Measurements from ENCODE around the gene STON2. TPM values are rescaled to one million over a fixed set of nuclear protein-coding genes. Genes with fewer than 3 reads are reported as not detected.
"Not testable (repeated sequence)": the region's sequence is repeated elsewhere in the genome, so short reads cannot be mapped to it uniquely, and the experiment has no call there.

Gene STON2
- total and polyA plus RNA-seq, 9 donors = 4.8 to 28.7 (median 17.3) TPM

GRCh38 chr14:81382517-81383225, 17.5 kb downstream of the STON2 start:
- no peaks in the 10 kb centered on the region for H3K27me3 ChIP-seq
- intact Hi-C loops (cut with DNase I) = no loop called here
- H3K27ac ChIP-seq = no peak overlapping the region
- no peaks in the 10 kb centered on the region for H3K4me1 ChIP-seq (ENCODE audit: insufficient read depth)
- TF ChIP-seq POLR2A (IDR thresholded peaks at IDR 0.05) (no peak), CTCF (IDR thresholded peaks at IDR 0.05) (no peak), EP300 (IDR thresholded peaks at IDR 0.05) (no peak)
- no peak overlapping the region for H3K4me3 ChIP-seq
- H3K36me3 ChIP-seq = no peaks in the 10 kb centered on the region
- no peak for DNase-seq
- WGBS, 3 donors = 54 to 68% (median 66%) methylated on average over 8 of the region's 8 CpGs
- no peaks in the 10 kb centered on the region for H3K9me3 ChIP-seq

- H3K4me3 ChIP-seq; H3K27me3 ChIP-seq; H3K4me1 ChIP-seq (ENCODE audit: insufficient read depth); H3K9me3 ChIP-seq; H3K27ac ChIP-seq; DNase-seq; H3K36me3 ChIP-seq; intact Hi-C loops (cut with DNase I): not testable (repeated sequence)
- WGBS, 3 donors = 49 to 73% (median 72%) methylated on average over 2 of the region's 2 CpGs
These were observed 20.1 kb downstream of the STON2 start for GRCh38 chr14:81380009-81380408.

GRCh38 chr14:81371802-81372201, 28.3 kb downstream of the STON2 start:
- TF ChIP-seq EP300 (IDR thresholded peaks at IDR 0.05) (no peak), CTCF (IDR thresholded peaks at IDR 0.05) (no peak), POLR2A (IDR thresholded peaks at IDR 0.05) (no peak)
- Histone ChIP-seq H3K27me3 (no peaks in the 10 kb centered on the region), H3K36me3 (no peaks in the 10 kb centered on the region), H3K9me3 (no peaks in the 10 kb centered on the region), H3K27ac (no peak overlapping the region), H3K4me1 (ENCODE audit: insufficient read depth) (no peaks in the 10 kb centered on the region), H3K4me3 (no peak overlapping the region)
- DNase-seq = no peak
- WGBS, 3 donors = 95 to 100% (median 97%) methylated on average over 1 of the region's 1 CpG
- intact Hi-C loops (cut with DNase I) = no loop called here

GRCh38 chr14:81367563-81367962, 32.6 kb downstream of the STON2 start:
- DNase-seq = no peak
- Histone ChIP-seq H3K27me3 (no peaks in the 10 kb centered on the region), H3K9me3 (no peaks in the 10 kb centered on the region), H3K4me3 (no peak overlapping the region), H3K36me3 (no peaks in the 10 kb centered on the region), H3K4me1 (ENCODE audit: insufficient read depth) (peaks cover 11% of the 10 kb centered on the region), H3K27ac (no peak overlapping the region)
- no peak for TF ChIP-seq EP300 (IDR thresholded peaks at IDR 0.05)
- TF ChIP-seq CTCF (IDR thresholded peaks at IDR 0.05) = no peak
- no peak for TF ChIP-seq POLR2A (IDR thresholded peaks at IDR 0.05)
- intact Hi-C loops (cut with DNase I) = no loop called here
- WGBS, 3 donors = 87 to 89% (median 87%) methylated on average over 4 of the region's 4 CpGs

- Histone ChIP-seq H3K4me1 (ENCODE audit: insufficient read depth) (peaks cover 11% of the 10 kb centered on the region), H3K4me3 (no peak overlapping the region), H3K36me3 (no peaks in the 10 kb centered on the region), H3K9me3 (no peaks in the 10 kb centered on the region), H3K27ac (no peak overlapping the region), H3K27me3 (no peaks in the 10 kb centered on the region)
- no peak for TF ChIP-seq POLR2A (IDR thresholded peaks at IDR 0.05)
- TF ChIP-seq CTCF (IDR thresholded peaks at IDR 0.05) = no peak
- no peak for TF ChIP-seq EP300 (IDR thresholded peaks at IDR 0.05)
- intact Hi-C loops (cut with DNase I) = no loop called here
- DNase-seq = no peak
- 94 to 95% (median 95%) methylated on average over 7 of the region's 7 CpGs for WGBS, 3 donors
These were observed 33.2 kb downstream of the STON2 start for GRCh38 chr14:81366884-81367283.

All from ovary (tissue), 9 donors.